HG03039 (cell line): ENCODE results near the gene ZNF740.
"Not testable (repeated sequence)": the region's sequence is repeated elsewhere in the genome, so short reads cannot be mapped to it uniquely, and the experiment has no call there.

Experiments used
- ATAC-seq: cut with Tn5 transposase; IDR thresholded peaks from one replicate; pipeline ENCODE4 v1.9.1; 2021; ENCODE audit warnings: mild to moderate bottlenecking, moderate library complexity; ENCODE audit not compliant: unreplicated experiment

Gene ZNF740

GRCh38 chr12:53180220-53180930 is at the start of gene ZNF740, which contains the start of gene CSAD:
ZNF740 (plus strand) TSS chr12:53180722; CDS start chr12:53181984, 1,262 bp downstream.
CSAD (minus strand) TSS chr12:53180925; CDS start chr12:53173470, 7,455 bp downstream.
- ATAC-seq, result peak; percentile 88

GRCh38 chr12:53131844-53132243 is 48.7 kb upstream of the ZNF740 start:
- no peak for ATAC-seq

GRCh38 chr12:53133722-53134121 is 46.8 kb upstream of the ZNF740 start:
- no peak for ATAC-seq

DNA sequence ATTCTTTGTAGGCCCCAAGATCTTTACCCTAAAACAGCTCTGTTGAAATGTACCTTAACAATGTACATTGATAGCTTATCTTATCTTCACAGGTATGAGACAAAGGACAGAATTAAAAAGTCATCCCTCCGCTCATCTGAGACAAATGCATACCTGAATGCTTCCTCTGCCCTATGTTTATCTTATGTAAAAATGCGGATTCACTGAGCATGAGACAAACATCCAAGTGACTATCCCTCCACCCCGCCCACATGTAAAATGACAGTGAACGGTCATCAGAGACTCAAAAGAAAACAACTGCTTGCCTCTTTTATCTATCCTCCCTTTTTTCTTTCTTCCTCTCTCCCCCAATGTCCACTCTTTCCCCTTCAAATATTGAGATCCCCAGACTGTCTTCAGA is 37.2 kb upstream of the ZNF740 start:
- no peak for ATAC-seq

- ATAC-seq, result no peak
Measured at GRCh38 chr12:53145383-53146260, 34.9 kb upstream of the ZNF740 start.

DNA sequence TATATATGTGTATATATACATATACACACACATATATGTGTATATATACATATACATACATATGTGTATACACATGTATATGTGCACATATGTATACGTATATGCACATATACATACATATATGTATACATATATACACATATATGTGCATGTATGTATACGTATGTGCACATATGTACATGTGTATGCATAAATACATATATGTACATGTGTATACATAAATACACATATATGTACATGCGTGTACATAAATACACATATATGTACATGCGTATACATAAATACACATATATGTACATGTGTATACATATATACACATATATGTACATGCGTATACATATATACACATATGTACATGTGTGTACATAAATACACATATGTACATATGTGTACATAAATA is 33.3 kb upstream of the ZNF740 start:
- ATAC-seq, result no peak

DNA sequence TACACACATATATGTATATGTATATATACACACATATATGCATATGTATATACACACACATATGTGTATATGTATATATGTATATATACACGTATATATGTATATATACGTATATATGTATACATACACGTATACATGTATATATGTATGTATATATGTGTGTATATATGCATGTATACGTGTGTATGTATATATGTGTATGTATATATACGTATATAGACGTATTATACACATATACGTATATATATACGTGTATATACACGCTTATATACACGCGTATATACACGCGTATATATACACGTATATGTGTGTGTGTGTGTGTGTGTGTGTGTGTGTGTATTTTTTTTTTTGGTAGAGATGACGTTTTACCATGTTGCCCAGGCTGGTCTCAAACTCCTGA is 32.9 kb upstream of the ZNF740 start:
- ATAC-seq, result no peak

DNA sequence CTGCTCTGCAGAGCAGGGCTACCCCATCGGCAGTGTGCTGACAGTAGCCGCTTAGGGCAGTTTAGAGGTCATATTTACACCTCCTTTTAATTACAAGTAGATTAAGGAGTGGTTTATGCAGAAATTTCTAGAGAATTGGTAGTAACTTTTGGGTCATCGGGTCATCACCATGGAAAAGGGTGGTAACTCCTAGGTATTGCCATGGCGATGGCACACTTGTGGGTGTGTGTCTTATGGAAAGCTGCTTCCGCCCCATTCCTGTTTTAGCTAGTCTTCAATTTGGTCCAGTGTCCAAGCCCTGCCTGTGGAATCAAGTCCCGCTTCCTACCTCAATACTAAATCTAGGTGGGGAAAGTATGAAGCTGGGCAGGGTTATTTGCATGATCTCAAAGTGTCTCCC is 29.5 kb upstream of the ZNF740 start:
- no peak for ATAC-seq

DNA sequence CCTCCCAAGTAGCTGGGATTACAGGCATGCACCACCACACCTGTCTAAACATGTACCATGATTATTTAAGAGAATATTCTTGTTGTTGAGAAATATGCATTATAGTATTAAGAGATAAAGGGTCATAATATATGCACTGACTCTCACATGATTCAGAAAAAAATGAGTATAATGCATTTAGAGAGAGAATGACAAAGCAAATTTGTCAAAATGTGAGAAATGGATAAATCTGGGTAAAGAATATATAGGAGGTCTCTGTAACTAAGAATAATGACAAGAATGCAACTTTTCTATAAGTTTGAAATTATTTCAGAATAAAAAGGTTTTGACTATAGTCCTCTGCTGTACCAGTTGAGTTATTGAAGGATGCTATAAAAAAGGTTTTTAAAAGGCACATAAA is 28.1 kb upstream of the ZNF740 start:
- no peak for ATAC-seq

GRCh38 chr12:53159195-53159839 is 21.2 kb upstream of the ZNF740 start:
- ATAC-seq, result peak; percentile 58

DNA sequence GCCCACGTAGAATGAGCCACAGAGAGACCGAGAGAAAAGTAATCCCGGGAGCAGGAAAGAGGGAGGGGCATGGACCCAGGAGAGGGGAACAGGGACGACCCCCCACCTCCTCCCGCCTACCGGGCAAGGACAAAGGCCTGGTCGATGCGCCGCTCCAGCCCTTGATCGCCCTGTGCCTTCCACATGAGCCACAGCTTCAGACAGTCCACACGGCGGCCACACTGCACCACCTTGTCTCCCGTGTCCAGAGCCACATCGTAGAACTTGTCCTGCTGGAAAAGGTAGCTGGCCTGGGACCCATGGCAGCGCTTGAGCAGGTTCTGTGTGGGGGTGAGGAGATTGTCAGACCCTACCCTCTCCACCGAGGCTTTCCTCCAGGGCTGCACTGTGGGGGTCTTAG is 20.5 kb upstream of the ZNF740 start:
- no peak for ATAC-seq

DNA sequence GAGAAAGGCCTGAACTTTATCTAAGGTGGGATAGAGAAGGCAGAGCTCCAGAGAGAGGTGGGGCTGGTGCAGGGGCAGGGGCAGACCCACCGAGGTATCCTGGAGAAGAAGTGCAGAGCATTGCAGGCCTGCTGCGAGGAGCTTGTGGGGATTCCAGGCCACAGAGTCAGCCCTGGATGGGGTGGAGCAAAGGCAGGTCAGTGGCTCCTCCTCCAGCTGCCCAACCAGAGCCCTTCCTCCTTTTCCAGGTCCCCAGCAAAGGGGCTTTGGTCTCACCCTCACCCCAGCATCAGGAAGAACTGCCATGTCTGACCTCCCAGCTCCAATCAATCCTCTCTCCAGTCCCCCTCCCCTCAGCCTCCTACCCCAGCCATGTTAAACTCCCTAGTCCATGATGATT is 19.8 kb upstream of the ZNF740 start:
- no peak for ATAC-seq

DNA sequence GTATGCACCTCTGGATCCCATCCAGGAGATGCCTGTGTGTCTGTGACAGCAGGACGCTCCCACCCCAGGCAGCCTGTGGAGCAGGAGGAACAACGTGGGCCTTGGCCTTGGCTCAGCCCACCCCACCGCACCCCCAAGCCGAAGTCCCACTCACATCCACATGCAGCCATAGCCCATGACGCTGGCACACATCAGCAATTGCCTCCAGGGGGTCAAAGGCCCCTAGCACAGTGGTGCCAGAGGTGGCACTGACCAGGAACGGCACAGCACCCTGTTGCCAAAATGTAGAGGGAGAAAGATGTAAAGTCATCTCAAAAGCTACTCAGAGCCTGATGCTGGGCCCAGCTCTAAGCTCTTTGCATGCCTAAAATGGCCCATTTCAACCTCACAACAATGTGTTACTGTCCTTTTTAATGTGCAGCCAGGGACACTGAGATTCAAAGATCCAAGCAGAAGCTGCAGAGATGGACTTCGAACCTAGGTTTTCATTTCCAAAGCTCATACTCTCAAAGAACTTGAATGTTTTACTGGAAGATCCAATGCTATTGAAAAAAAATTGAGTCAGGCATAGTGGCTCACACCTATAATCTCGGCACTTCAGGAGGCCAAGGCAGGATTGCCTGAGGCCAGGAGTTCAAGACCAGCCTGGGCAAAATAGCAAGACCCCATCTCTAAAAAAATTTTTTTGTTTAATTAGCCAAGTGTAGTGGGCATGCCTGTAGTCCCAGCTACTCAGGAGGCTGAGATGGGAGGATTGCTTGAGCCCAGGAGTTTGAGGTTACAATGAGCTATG is 19.2 kb upstream of the ZNF740 start:
- no peak for ATAC-seq

DNA sequence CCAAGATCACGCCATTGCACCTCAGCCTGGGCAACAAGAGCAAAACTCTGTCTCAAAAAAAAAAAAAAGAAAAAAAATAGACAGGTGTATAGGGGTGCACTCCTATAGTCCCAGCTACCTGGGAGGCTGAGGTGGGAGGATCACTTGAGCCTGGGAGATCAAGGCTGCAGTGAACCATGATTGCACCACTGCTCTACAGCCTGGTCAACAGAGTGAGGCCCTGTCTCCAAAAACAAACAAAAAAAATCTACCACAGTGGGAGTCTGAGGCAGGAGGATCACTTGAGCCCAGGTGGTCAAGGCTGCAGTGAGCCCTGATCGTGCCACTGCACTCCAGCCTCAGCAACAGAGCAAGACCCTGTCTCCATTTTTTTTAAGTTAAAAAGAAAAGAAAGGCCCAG is 17.5 kb upstream of the ZNF740 start:
- not testable (repeated sequence) for ATAC-seq

DNA sequence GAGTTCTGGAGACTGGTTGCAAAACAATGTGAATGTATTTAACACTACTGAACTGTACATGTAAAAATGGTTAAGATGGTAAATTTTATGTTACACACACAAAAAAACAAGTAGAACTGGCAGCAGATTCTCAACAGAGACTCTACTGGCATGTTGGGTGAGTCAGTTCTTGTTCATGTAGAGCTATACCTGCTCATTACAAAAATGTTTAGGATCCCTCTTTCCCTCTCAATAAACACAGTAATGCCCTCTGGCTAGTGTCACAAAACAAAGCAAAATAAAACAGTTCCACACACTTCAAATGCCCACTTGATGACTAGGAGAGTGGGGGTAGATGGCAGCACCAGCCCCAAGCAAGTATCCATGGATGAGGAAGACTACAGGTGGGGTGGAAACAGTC is 13.7 kb upstream of the ZNF740 start:
- no peak for ATAC-seq

GRCh38 chr12:53169644-53170043 is 10.9 kb upstream of the ZNF740 start:
- no peak for ATAC-seq

- ATAC-seq, result no peak
Measured at GRCh38 chr12:53170215-53170614, 10.3 kb upstream of the ZNF740 start.

DNA sequence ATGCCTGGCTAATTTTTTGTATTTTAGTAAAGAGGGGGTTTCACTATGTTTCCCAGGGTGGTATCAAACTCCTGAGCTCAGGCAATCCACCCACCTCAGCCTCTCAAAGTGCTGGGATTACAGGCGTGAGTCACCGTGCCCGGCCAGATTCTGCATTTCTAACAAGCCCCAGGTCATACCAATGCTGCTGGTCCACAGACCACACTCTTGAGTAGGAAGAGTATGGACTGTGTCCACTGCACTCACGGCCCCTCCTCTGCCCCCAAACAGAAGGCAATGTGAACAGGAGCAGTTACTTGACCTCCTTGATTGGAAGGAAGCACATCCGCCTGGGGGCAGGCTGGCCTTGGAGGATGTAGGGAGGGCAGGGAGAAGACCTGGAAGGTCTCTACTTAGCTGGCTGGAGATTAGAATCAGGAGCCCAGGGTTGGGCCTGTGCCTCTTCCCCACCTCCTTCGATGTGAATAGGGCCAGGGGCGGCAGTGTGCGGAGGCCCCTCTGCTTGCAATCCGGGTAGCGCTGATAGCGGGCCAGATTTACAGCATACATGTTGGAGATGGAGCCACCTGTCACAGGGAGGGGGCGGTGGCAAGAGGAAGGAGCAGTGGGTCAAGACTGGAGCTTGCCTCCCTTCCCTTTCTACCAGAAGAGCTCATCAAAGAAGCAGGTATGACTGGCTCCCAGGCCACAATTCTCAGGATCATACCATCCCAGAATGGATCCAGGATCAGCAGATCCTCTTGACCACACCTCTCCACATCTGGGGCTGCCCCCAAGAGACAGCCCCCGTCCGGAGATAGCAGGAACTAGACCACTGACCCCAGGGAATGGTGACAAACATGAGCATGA is 9.4 kb upstream of the ZNF740 start:
- ATAC-seq, result no peak

DNA sequence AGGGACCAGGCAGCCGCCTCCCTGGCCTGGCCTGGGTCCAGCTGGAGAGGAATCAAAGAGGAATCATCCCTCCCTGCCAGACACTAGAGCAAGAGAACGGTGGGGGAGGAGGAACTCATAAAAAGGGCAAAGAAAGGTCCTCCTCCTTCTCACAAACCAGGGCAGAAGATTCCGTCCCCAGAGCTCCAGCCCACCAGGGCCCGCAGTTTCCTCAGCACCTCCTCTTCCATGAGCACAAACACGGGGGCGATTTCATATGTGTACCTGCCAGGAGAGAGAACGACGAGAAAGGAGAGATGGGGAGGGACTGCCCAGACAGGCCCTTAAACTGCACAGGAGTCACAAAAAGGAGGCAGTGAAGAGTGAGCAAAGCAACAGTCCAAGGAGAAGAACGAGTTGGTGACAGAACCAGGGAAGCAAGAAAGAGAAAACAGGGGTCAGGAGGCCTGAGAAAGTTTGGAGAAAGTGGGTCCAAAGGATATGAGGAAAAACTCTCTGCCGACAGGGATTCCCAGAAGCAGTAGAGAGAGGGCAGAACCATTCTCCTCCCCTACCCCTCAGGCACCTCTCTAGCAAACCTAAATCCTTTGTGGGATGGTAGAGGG is 8.7 kb upstream of the ZNF740 start:
- no peak for ATAC-seq
